Measurements from ENCODE around the gene DPP8.
"Not testable (repeated sequence)": the region's sequence is repeated elsewhere in the genome, so short reads cannot be mapped to it uniquely, and the experiment has no call there.

Gene DPP8

GRCh38 chr15:65402961-65403360, 114.5 kb downstream of the DPP8 start:
- ChIA-PET POLR2A (no interaction called here), CTCF (interaction anchor here (2.0 to 14.8 kb wide), 4 partner anchors 12 to 79 kb away, joined by 5 to 267 read pairs (median 86); partner anchors contain the start of gene IGDCC3)
- no peak overlapping the region for H3K4me3 ChIP-seq (ENCODE audit: low read depth, low read length)
- no peak for DNase-seq (ENCODE audit: low read depth, low spot score)
- no peak for TF ChIP-seq CTCF (IDR thresholded peaks at IDR 0.05; ENCODE audit: insufficient read depth, low read length, missing control alignments)

GRCh38 chr15:65401611-65402240, 115.8 kb downstream of the DPP8 start:
- DNase-seq (ENCODE audit: low read depth, low spot score) = no peak
- no peak for TF ChIP-seq CTCF (IDR thresholded peaks at IDR 0.05; ENCODE audit: insufficient read depth, low read length, missing control alignments)
- H3K4me3 ChIP-seq (ENCODE audit: low read depth, low read length) = no peak overlapping the region
- POLR2A ChIA-PET = interaction anchor here (0.9 to 1.4 kb wide), 2 partner anchors 20 to 97 kb away, joined by 4 to 6 read pairs; partner anchors contain the start of gene RNU5B-1
- CTCF ChIA-PET = interaction anchor here (0.9 to 14.8 kb wide), 24 partner anchors 7 to 440 kb away, joined by 3 to 267 read pairs (median 8); partner anchors contain the start of genes DPP8, HACD3, IGDCC3 and IGDCC4

GRCh38 chr15:65400760-65401610, 116.5 kb downstream of the DPP8 start:
- no peak overlapping the region for H3K4me3 ChIP-seq (ENCODE audit: low read depth, low read length)
- ChIA-PET CTCF (interaction anchor here (0.6 to 14.8 kb wide), 35 partner anchors 8 to 670 kb away, joined by 3 to 267 read pairs (median 6); partner anchors contain the start of genes DPP8, HACD3, IGDCC3 and IGDCC4), POLR2A (interaction anchor here (0.9 to 1.4 kb wide), 2 partner anchors 21 to 96 kb away, joined by 4 to 6 read pairs; partner anchors contain the start of gene RNU5B-1)
- DNase-seq (ENCODE audit: low read depth, low spot score) = no peak
- TF ChIP-seq CTCF (IDR thresholded peaks at IDR 0.05; ENCODE audit: insufficient read depth, low read length, missing control alignments) = peak; percentile 92

- POLR2A ChIA-PET = interaction anchor here (1.1 kb wide), 1 partner anchor 95 kb away, joined by 3 read pairs; no protein-coding TSS in a partner anchor
- no peak for DNase-seq (ENCODE audit: low read depth, low spot score)
- H3K4me3 ChIP-seq (ENCODE audit: low read depth, low read length) = no peak overlapping the region
- CTCF ChIA-PET = interaction anchor here (0.6 to 14.8 kb wide), 27 partner anchors 9 to 669 kb away, joined by 3 to 267 read pairs (median 6); partner anchors contain the start of genes HACD3, IGDCC3 and IGDCC4
- no peak for TF ChIP-seq CTCF (IDR thresholded peaks at IDR 0.05; ENCODE audit: insufficient read depth, low read length, missing control alignments)
Measured at GRCh38 chr15:65399997-65400396, 117.5 kb downstream of the DPP8 start.

GRCh38 chr15:65399001-65399706, 118.3 kb downstream of the DPP8 start:
- POLR2A ChIA-PET = interaction anchor here (1.1 kb wide), 1 partner anchor 94 kb away, joined by 3 read pairs; no protein-coding TSS in a partner anchor
- DNase-seq (ENCODE audit: low read depth, low spot score) = no peak
- no peak for TF ChIP-seq CTCF (IDR thresholded peaks at IDR 0.05; ENCODE audit: insufficient read depth, low read length, missing control alignments)
- CTCF ChIA-PET = interaction anchor here (1.3 to 14.8 kb wide), 14 partner anchors 10 to 442 kb away, joined by 3 to 267 read pairs (median 16); partner anchors contain the start of genes IGDCC3 and IGDCC4
- no peak overlapping the region for H3K4me3 ChIP-seq (ENCODE audit: low read depth, low read length)

GRCh38 chr15:65398486-65398885, 119.0 kb downstream of the DPP8 start:
- POLR2A ChIA-PET; H3K4me3 ChIP-seq (ENCODE audit: low read depth, low read length); DNase-seq (ENCODE audit: low read depth, low spot score): not testable (repeated sequence)
- CTCF ChIA-PET = interaction anchor here (2.5 to 14.8 kb wide), 7 partner anchors 12 to 79 kb away, joined by 12 to 267 read pairs (median 65); partner anchors contain the start of genes IGDCC3 and IGDCC4

All from AG04449 (cell line).